Uterus (tissue), 4 donors: ENCODE measurements around the gene NDUFB3. TPM values are rescaled to one million over a fixed set of nuclear protein-coding genes. Genes with fewer than 3 reads are reported as not detected.
"Not testable (repeated sequence)": the region's sequence is repeated elsewhere in the genome, so short reads cannot be mapped to it uniquely, and the experiment has no call there.

Experiments used
- DNase-seq, 2 donors: peaks; one replicate each; pipeline ENCODE4 v3.0.0-alpha.2; 2019 to 2020
- H3K27ac ChIP-seq, 2 donors: fragments of 200-600 bp; sonication (generic); 1 replicate in 1 of 2; 2 replicates in 1 of 2; pipeline ENCODE4 v1.5.1; 2016 to 2018
- H3K27me3 ChIP-seq, 2 donors: fragments of 200-600 bp; sonication (generic); one replicate each; pipeline ENCODE4 v1.5.1; 2018 to 2019; ENCODE audit warnings: control low read depth in 1 of 2
- H3K36me3 ChIP-seq, 2 donors: fragments of 200-600 bp; sonication (generic); one replicate each; pipeline ENCODE4 v1.5.1; 2019; ENCODE audit warnings: control low read depth in 1 of 2
- H3K4me1 ChIP-seq, 2 donors: fragments of 200-600 bp; sonication (generic); one replicate each; pipeline ENCODE4 v1.5.1; 2018 to 2019; ENCODE audit warnings: control low read depth in 1 of 2
- H3K4me3 ChIP-seq, 2 donors: fragments of 200-600 bp; sonication (generic); 1 replicate in 1 of 2; 2 replicates in 1 of 2; pipeline ENCODE4 v1.5.1; 2018 to 2019; ENCODE audit warnings: mild to moderate bottlenecking in 1 of 2
- H3K9me3 ChIP-seq, 2 donors: fragments of 200-600 bp; sonication (generic); one replicate each; pipeline ENCODE4 v1.5.1; 2019; ENCODE audit warnings: control low read depth in 1 of 2
- CTCF ChIP-seq, 4 experiments: fragments of 200-600 bp in 2 of 4; fragments of 450-650 bp in 2 of 4; sonication (generic) in 2 of 4; IDR thresholded peaks; one replicate each; pipeline ENCODE4 v1.5.1; 2016 to 2019; ENCODE audit warnings: antibody characterized with exemption in 4 of 4, mild to moderate bottlenecking in 2 of 4, moderate library complexity in 1 of 4
- POLR2A ChIP-seq, 2 donors: fragments of 450-650 bp; IDR thresholded peaks; one replicate each; pipeline ENCODE4 v1.6.1; 2016; ENCODE audit warnings: antibody characterized with exemption in 2 of 2, mild to moderate bottlenecking in 1 of 2, moderate library complexity in 1 of 2
- intact Hi-C: fragments of 100-400 bp; cut with DNase I; formaldehyde crosslinking; loops from one replicate; pipeline ENCODE4 v1.15.1; 2023; ENCODE audit warnings: low total_unique reads
- total RNA-seq, 4 donors: library from RNA; depleted of rRNA in 3 of 4; stranded (reverse); fragments of >200 nt in 3 of 4; gene quantifications; one replicate each; pipeline versions ENCODE4 v1.1.0 to v1.2.4, GENCODE V29; 2014 to 2023
- donor health status: DM: yes; HTN: yes; CAD: no.

The NDUFB3 gene
- total RNA-seq, 4 donors from 2014 or later, result 31.2 to 129 (median 38.3) TPM

- peak; percentile 72 to 80 for DNase-seq
- intact Hi-C loops, result no loop called here
- Histone ChIP-seq H3K36me3 (no peaks in the 10 kb centered on the region), H3K9me3 (no peaks in the 10 kb centered on the region), H3K27me3 (no peaks in the 10 kb centered on the region), H3K4me1 (no peaks in the 10 kb centered on the region), H3K27ac (peak overlapping the region; percentile 97 to 100), H3K4me3 (peak overlapping the region; percentile 85 to 95)
- TF ChIP-seq CTCF (IDR thresholded peaks at IDR 0.05) (peak in 3 of 4 experiments; percentile 14 to 31 (median 24)), POLR2A (IDR thresholded peaks at IDR 0.05) (peak in 1 of 2 donors; percentile 5)
Measured at GRCh38 chr2:201116959-201117734, 45.3 kb downstream of the NDUFB3 start.

GRCh38 chr2:201117735-201118094 is 45.9 kb downstream of the NDUFB3 start:
- H3K36me3 ChIP-seq, DNase-seq, H3K9me3 ChIP-seq, intact Hi-C loops, H3K4me1 ChIP-seq, H3K27me3 ChIP-seq: not testable (repeated sequence)
- peak overlapping the region; percentile 85 to 95 for H3K4me3 ChIP-seq
- H3K27ac ChIP-seq, result peak overlapping the region; percentile 97 to 100

DNA sequence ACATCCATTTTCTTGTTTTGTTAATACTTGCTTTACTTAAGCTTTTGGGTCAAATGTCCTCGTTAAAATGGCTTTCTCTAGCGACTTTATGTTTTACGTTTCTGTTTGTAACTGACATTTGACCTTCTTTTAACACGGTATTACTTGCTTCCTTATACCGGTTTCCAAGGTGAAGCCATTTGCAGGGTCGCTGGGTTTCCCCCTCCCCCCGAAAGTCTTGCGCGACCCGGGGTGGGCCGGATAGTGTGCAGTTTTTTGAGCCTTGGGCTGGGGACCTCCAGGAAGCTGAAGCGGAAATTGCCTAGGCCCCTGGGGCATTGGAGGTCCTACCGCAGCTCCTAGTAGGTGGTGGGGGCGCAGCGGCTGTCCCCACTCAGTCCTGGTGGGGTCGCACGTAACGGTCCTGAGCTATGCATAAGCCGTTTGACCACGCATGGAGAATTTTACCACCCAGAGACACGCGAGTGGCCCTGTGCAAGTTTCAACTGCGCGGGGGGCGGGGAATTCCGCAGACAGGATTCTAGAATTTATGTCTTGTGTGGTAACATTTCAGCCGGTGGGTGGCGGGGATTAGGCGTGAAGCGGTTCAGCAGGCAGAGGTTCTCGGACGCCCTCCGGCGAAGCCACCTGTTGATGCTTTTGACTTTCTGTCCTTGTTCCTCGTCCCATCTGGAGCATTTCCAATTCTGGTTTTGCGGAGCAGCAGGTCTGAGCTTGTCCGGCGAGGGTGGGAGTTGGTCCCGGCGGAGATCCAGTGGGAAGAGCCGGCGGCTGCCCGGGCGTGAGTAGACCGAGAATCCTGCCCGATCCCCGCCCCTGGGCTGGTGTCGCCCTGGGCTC is 46.5 kb downstream of the NDUFB3 start:
- H3K9me3 ChIP-seq, result no peaks in the 10 kb centered on the region
- peak overlapping the region; percentile 85 to 95 for H3K4me3 ChIP-seq
- intact Hi-C loops, result no loop called here
- H3K27me3 ChIP-seq, result no peaks in the 10 kb centered on the region
- H3K4me1 ChIP-seq, result no peaks in the 10 kb centered on the region
- peak; percentile 20 to 50 for TF ChIP-seq POLR2A (IDR thresholded peaks at IDR 0.05)
- TF ChIP-seq CTCF (IDR thresholded peaks at IDR 0.05), result peak; percentile 48 to 65 (median 55)
- peak; percentile 81 to 89 for DNase-seq
- H3K36me3 ChIP-seq, result no peaks in the 10 kb centered on the region
- H3K27ac ChIP-seq, result peak overlapping the region; percentile 97 to 100

DNA sequence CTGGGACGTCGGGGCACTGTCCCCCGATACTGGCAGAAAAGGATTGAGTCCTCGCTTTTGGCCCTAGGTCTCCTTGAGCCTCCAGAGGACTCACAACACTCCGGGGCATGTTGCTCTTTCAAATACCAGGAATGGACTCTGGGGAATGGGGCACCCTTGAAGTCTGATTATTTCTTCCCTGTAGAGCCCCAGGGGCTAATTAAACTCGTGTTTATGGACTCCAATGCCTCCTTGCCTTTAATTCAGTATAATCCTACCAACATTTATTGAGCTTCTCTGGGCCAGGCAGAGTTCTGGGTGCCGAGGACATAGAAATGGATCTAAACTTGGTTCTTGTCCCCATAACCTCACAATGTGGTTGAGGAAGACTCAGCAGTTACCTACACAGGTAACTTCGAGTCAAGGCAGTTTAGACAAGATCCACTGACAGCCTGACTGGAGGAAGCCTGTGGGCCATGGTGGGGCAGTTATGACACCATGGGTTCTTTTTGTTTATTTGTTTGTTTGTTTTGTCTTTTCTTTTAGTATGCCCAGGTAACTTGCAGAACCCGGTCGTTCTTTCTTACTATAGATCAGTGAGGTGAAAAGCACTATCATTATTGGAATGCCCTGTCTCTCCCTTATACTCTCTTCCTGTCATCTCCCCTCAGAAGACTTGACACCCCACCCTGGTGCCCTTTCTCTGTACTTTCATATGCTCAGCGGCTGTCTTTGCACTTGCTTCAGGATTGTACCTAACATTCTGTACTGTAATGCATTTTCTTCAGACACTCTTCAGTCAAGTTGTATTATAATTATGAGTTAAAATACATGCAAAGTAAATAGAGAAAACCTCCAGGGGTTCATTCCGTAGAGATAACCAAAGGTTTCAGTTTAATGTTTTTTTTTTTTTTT is 47.4 kb downstream of the NDUFB3 start:
- no peak for DNase-seq
- no peaks in the 10 kb centered on the region for H3K36me3 ChIP-seq
- H3K9me3 ChIP-seq, result no peaks in the 10 kb centered on the region
- no peaks in the 10 kb centered on the region for H3K4me1 ChIP-seq
- intact Hi-C loops, result no loop called here
- peak overlapping the region; percentile 97 to 100 for H3K27ac ChIP-seq
- no peaks in the 10 kb centered on the region for H3K27me3 ChIP-seq
- TF ChIP-seq POLR2A (IDR thresholded peaks at IDR 0.05) (no peak), CTCF (IDR thresholded peaks at IDR 0.05) (no peak)
- peak overlapping the region; percentile 85 to 95 for H3K4me3 ChIP-seq

- no peak for TF ChIP-seq POLR2A (IDR thresholded peaks at IDR 0.05)
- no peak for TF ChIP-seq CTCF (IDR thresholded peaks at IDR 0.05)
- intact Hi-C loops, result no loop called here
- no peaks in the 10 kb centered on the region for H3K9me3 ChIP-seq
- no peak overlapping the region for H3K4me3 ChIP-seq
- H3K27me3 ChIP-seq, result no peaks in the 10 kb centered on the region
- H3K36me3 ChIP-seq, result no peaks in the 10 kb centered on the region
- no peak for DNase-seq
- H3K27ac ChIP-seq, result peak overlapping the region in 1 of 2 donors; percentile 28
- peaks cover 0 to 8% of the 10 kb centered on the region in 2 donors for H3K4me1 ChIP-seq
Measured at GRCh38 chr2:201122276-201122675, 50.5 kb downstream of the NDUFB3 start.
